GM19099 (cell line): ENCODE data around the gene AOPEP.

ENCODE experiments used
- POLR2A ChIP-seq: IDR thresholded peaks from 3 replicates; pipeline ENCODE4 v1.6.1; 2011; ENCODE audit warnings: low read depth; ENCODE audit not compliant: insufficient read length; ENCODE audit errors: extremely low read depth

AOPEP gene

GRCh38 chr9:94993160-94993820 is 266.8 kb downstream of the AOPEP start:
- no peak for TF ChIP-seq POLR2A

GRCh38 chr9:94993821-94994165 is 267.3 kb downstream of the AOPEP start:
- TF ChIP-seq POLR2A: no peak

GRCh38 chr9:94995048-94995693 is 268.7 kb downstream of the AOPEP start:
- no peak for TF ChIP-seq POLR2A

GRCh38 chr9:94996641-94997040 is 270.1 kb downstream of the AOPEP start:
- no peak for TF ChIP-seq POLR2A

- no peak for TF ChIP-seq POLR2A
Observed at GRCh38 chr9:94997727-94998126, 271.2 kb downstream of the AOPEP start.

GRCh38 chr9:94999832-95000231 is 273.3 kb downstream of the AOPEP start:
- TF ChIP-seq POLR2A: no peak

- no peak for TF ChIP-seq POLR2A
Observed at GRCh38 chr9:95000821-95001220, 274.3 kb downstream of the AOPEP start.

GRCh38 chr9:95001720-95002119 is 275.2 kb downstream of the AOPEP start:
- TF ChIP-seq POLR2A: no peak

- no peak for TF ChIP-seq POLR2A
Observed at GRCh38 chr9:95003689-95004410, 277.4 kb downstream of the AOPEP start.

GRCh38 chr9:95004411-95005277 is 278.1 kb downstream of the AOPEP start:
- TF ChIP-seq POLR2A: no peak

- TF ChIP-seq POLR2A: no peak
Observed at GRCh38 chr9:95005278-95006143, 279.0 kb downstream of the AOPEP start.

GRCh38 chr9:95007226-95007869 is 280.8 kb downstream of the AOPEP start:
- TF ChIP-seq POLR2A: no peak

- TF ChIP-seq POLR2A: no peak
Observed at GRCh38 chr9:95008151-95008771, 281.8 kb downstream of the AOPEP start.
